NCI-H1694 (cell line): ENCODE results near the gene CGRRF1.

Source experiments
- DNase-seq: peaks from one replicate; lab custom pipeline; 2025; lab: John Stamatoyannopoulos, UW

The CGRRF1 gene

GRCh38 chr14:54548491-54548890 lies 38.8 kb downstream of the CGRRF1 start:
- DNase-seq = no peak

- DNase-seq = no peak
Observed at GRCh38 chr14:54549862-54550261, 40.2 kb downstream of the CGRRF1 start.

- no peak for DNase-seq
Observed at GRCh38 chr14:54550514-54550913, 40.8 kb downstream of the CGRRF1 start.

- no peak for DNase-seq
Observed at GRCh38 chr14:54554401-54554800, 44.7 kb downstream of the CGRRF1 start.

GRCh38 chr14:54555651-54556050 lies 45.9 kb downstream of the CGRRF1 start:
- no peak for DNase-seq

GRCh38 chr14:54556535-54556934 lies 46.8 kb downstream of the CGRRF1 start:
- DNase-seq = no peak

- DNase-seq = no peak
Observed at GRCh38 chr14:54562334-54562733, 52.6 kb downstream of the CGRRF1 start.

- peak; percentile 25 for DNase-seq
Observed at GRCh38 chr14:54564071-54564867, 54.6 kb downstream of the CGRRF1 start.

GRCh38 chr14:54564868-54565784 lies 55.4 kb downstream of the CGRRF1 start:
- peak; percentile 6 for DNase-seq

GRCh38 chr14:54565785-54566409 lies 56.2 kb downstream of the CGRRF1 start:
- DNase-seq = peak; percentile 8

- peak; percentile 20 for DNase-seq
Observed at GRCh38 chr14:54566410-54567223, 56.9 kb downstream of the CGRRF1 start, which contains the start of gene SAMD4A. Gene SAMD4A, plus strand, starts transcription at chr14:54567128. Its CDS starts 789 bp downstream, at chr14:54567917.

GRCh38 chr14:54567224-54567638 lies 57.5 kb downstream of the CGRRF1 start:
- no peak for DNase-seq

GRCh38 chr14:54567639-54568561 lies 58.2 kb downstream of the CGRRF1 start:
- peak; percentile 6 for DNase-seq

- no peak for DNase-seq
Observed at GRCh38 chr14:54568821-54569595, 59.3 kb downstream of the CGRRF1 start.

- no peak for DNase-seq
Observed at GRCh38 chr14:54570047-54570446, 60.3 kb downstream of the CGRRF1 start.

- DNase-seq = no peak
Observed at GRCh38 chr14:54570631-54571415, 61.1 kb downstream of the CGRRF1 start.

- DNase-seq = peak; percentile 19
Observed at GRCh38 chr14:54572316-54572715, 62.6 kb downstream of the CGRRF1 start.

- DNase-seq = no peak
Observed at GRCh38 chr14:54574528-54574927, 64.8 kb downstream of the CGRRF1 start.

- no peak for DNase-seq
Observed at GRCh38 chr14:54577494-54577893, 67.8 kb downstream of the CGRRF1 start.
